HepG2 (cell line): ENCODE results near the gene ADGRL3. TPM values are rescaled to one million over a fixed set of nuclear protein-coding genes. Genes with fewer than 3 reads are reported as not detected.

Experiments
- ATAC-seq: fragments of 200-7000 bp; cut with Tn5 transposase; 3 replicates; pipeline ENCODE4 v1.9.1; 2020; ENCODE audit warnings: mild to moderate bottlenecking, moderate library complexity
- BruUV-seq: library from RNA; stranded (reverse); fragments of 400-500 nt; replicated peaks from 2 replicates; lab custom pipeline; 2021; lab: Mats Ljungman, UMichigan
- CTCF ChIA-PET: fragments of 300-600 bp; formaldehyde crosslinking; extraction: SDS; loops from one replicate; lab custom pipeline; 2021; ENCODE audit warnings: low total read pairs, inconsistent platforms, low intra/inter-chr PET ratio; lab: Yijun Ruan, JAX
- POLR2A ChIA-PET: fragments of 350-600 bp; sonication (Branson Sonifier 250); formaldehyde crosslinking; loops from one replicate; lab custom pipeline; 2020; ENCODE audit warnings: antibody characterized with exemption, inconsistent platforms; lab: Yijun Ruan, JAX
- DNase-seq: peaks from one replicate; pipeline ENCODE4 v3.0.0-alpha.2; 2015; ENCODE audit warnings: low spot score
- FAIRE-seq: peaks from 3 replicates; lab custom pipeline; 2011; peaks lifted over from hg19 to GRCh38; lab: Jason Lieb, UNC
- H2AFZ ChIP-seq: one replicate; pipeline ENCODE4 v1.6.1; 2011; ENCODE audit warnings: low read length, inconsistent platforms
- H3K27ac ChIP-seq: fragments of 300-600 bp; 3 replicates; pipeline ENCODE4 v1.8.0; 2011; ENCODE audit warnings: mixed run types, mild to moderate bottlenecking, mixed read lengths, low read length, inconsistent platforms; ENCODE audit not compliant: insufficient read depth; ENCODE audit errors: extremely low read length
- H3K27me3 ChIP-seq, 2 experiments: fragments of 200-600 bp in 1 of 2; 2 replicates in 1 of 2; 3 replicates in 1 of 2; pipeline versions ENCODE4 v1.6.0 to v1.8.0; 2011; ENCODE audit warnings: low read length in 2 of 2, mild to moderate bottlenecking in 2 of 2, moderate library complexity in 2 of 2, inconsistent platforms in 1 of 2; ENCODE audit not compliant: insufficient read depth in 2 of 2, control insufficient read depth in 1 of 2
- H3K36me3 ChIP-seq, 2 experiments: fragments of 200-600 bp in 1 of 2; replicated peaks in 1 of 2; 2 replicates in 1 of 2; 3 replicates in 1 of 2; pipeline versions ENCODE4 v1.5.1 to v1.8.0; 2011; ENCODE audit warnings: low read length in 2 of 2, inconsistent platforms in 1 of 2; ENCODE audit not compliant: insufficient read depth in 2 of 2, control insufficient read depth in 1 of 2
- H3K4me1 ChIP-seq: 2 replicates; pipeline ENCODE4 v1.5.1; 2012; ENCODE audit warnings: low read length, inconsistent platforms; ENCODE audit not compliant: insufficient read depth
- H3K4me2 ChIP-seq: 2 replicates; pipeline ENCODE4 v1.6.0; 2011; ENCODE audit warnings: low read depth, low read length, inconsistent platforms
- H3K4me3 ChIP-seq, 3 experiments: fragments of 200-600 bp in 1 of 3; sonication (generic), shearing (Covaris generic) in 1 of 3; replicated peaks in 1 of 3; 2 replicates each; pipeline ENCODE4 v1.5.1; 2011 to 2016; ENCODE audit warnings: low read length in 3 of 3, inconsistent platforms in 2 of 3, low read depth in 2 of 3, mild to moderate bottlenecking in 2 of 3, control low read depth in 1 of 3, mixed read lengths in 1 of 3; ENCODE audit not compliant: insufficient read depth in 1 of 3
- H3K79me2 ChIP-seq: one replicate; pipeline ENCODE4 v1.6.1; 2011; ENCODE audit warnings: low read length, inconsistent platforms; ENCODE audit not compliant: insufficient read depth
- H3K9ac ChIP-seq: 2 replicates; pipeline ENCODE4 v1.6.0; 2011; ENCODE audit warnings: mild to moderate bottlenecking, low read depth, low read length, inconsistent platforms; ENCODE audit not compliant: insufficient read depth
- H3K9me3 ChIP-seq: 2 replicates; pipeline ENCODE4 v1.5.1; 2012; ENCODE audit warnings: mild to moderate bottlenecking, low read length
- H4K20me1 ChIP-seq: 2 replicates; pipeline ENCODE4 v1.6.0; 2011; ENCODE audit warnings: inconsistent platforms, mild to moderate bottlenecking, low read length, moderate library complexity; ENCODE audit not compliant: insufficient read depth
- CBX1 ChIP-seq: IDR thresholded peaks from one replicate; pipeline ENCODE4 v1.6.1; 2016; ENCODE audit warnings: antibody characterized with exemption, low read depth
- LRRFIP1 ChIP-seq: sonication (generic); formaldehyde crosslinking; conservative IDR thresholded peaks from 2 replicates; pipeline ENCODE4 v1.4.0; 2020; ENCODE audit warnings: missing genetic modification reagents
- NFIB ChIP-seq: sonication (generic); formaldehyde crosslinking; IDR thresholded peaks from 2 replicates; pipeline ENCODE4 v1.9.0; 2021; ENCODE audit warnings: missing genetic modification reagents, mild to moderate bottlenecking, borderline replicate concordance
- ONECUT2 ChIP-seq: sonication (generic); formaldehyde crosslinking; IDR thresholded peaks from 2 replicates; pipeline ENCODE4 v1.4.0; 2020; ENCODE audit warnings: missing genetic modification reagents
- SOX5 ChIP-seq: IDR thresholded peaks from 2 replicates; pipeline ENCODE4 v1.6.1; 2016; ENCODE audit warnings: borderline replicate concordance
- STAT5B ChIP-seq: sonication (generic); formaldehyde crosslinking; IDR thresholded peaks from 2 replicates; pipeline ENCODE4 v1.4.0; 2020; ENCODE audit warnings: missing genetic modification reagents
- WGBS: methylation state at CpG from one replicate; pipeline ENCODE4 v1.1.6; 2017; ENCODE audit warnings: low lambda C conversion rate; 5-methylcytosine and 5-hydroxymethylcytosine counted together
- in situ Hi-C: cut with HindIII; loops from 2 replicates; pipeline ENCODE4 v1.10.0; 2017; ENCODE audit warnings: low pct_unique_long_range_greater_than_20kb; ENCODE audit not compliant: extremely low pct_ligation_motif_present
- intact Hi-C: fragments of 100-400 bp; cut with micrococcal nuclease; formaldehyde crosslinking; loops from one replicate; pipeline ENCODE4 v1.10.0; 2022; ENCODE audit not compliant: unreplicated experiment
- polyA plus RNA-seq, 8 experiments: library from polyadenylated mRNA; depleted of rRNA in 3 of 8; stranded (reverse) in 7 of 8; unstranded in 1 of 8; fragments of >200 nt; fragmentation: Illumina TruSeq in 4 of 8; extraction: Trizol in 4 of 8; gene quantifications; 2 replicates each; pipeline versions ENCODE4 v1.2.1 to v1.2.3, GENCODE V29; 2011 to 2016; ENCODE audit warnings: low read depth in 4 of 8, missing spikeins in 1 of 8, mixed read lengths in 1 of 8; ENCODE audit not compliant: insufficient read depth in 1 of 8
- total RNA-seq, 5 experiments: library from RNA; depleted of rRNA; stranded (reverse); fragments of >200 nt; fragmentation: Illumina TruSeq; extraction: Trizol; gene quantifications; 2 replicates each; pipeline ENCODE4 v1.2.3, GENCODE V29; 2016; ENCODE audit warnings: low read depth in 1 of 5

The ADGRL3 gene
- total and polyA plus RNA-seq, 2 of the 13 experiments (the other 11 are each of a cell fraction or from before 2014, with no cell fraction given): 0.04 to 0.05 TPM

- intact Hi-C loops: no loop called here
- no peak for ATAC-seq
- no peak overlapping the region for H3K4me3 ChIP-seq
Measured at GRCh38 chr4:61427818-61428495, 227.8 kb downstream of the ADGRL3 start.

More at GRCh38 chr4:61427818-61428495, 227.8 kb downstream of the ADGRL3 start:
- no peaks in the 10 kb centered on the region for H3K36me3 ChIP-seq
- H4K20me1 ChIP-seq: no peaks in the 10 kb centered on the region
- 28% methylated on average over 5 of the region's 12 CpGs for WGBS
- H3K4me1 ChIP-seq: no peaks in the 10 kb centered on the region
- POLR2A ChIA-PET: no interaction called here
- BruUV-seq: no TSS peak
- no peaks in the 10 kb centered on the region for H3K27me3 ChIP-seq
- FAIRE-seq: no peak
- H2AFZ ChIP-seq: no peak overlapping the region
- no peak for DNase-seq
- TF ChIP-seq LRRFIP1 (CRISPR knock-in tag): no peak
- no peak for TF ChIP-seq CBX1
- no peak for TF ChIP-seq STAT5B (CRISPR knock-in tag)
- no peak for TF ChIP-seq NFIB (CRISPR knock-in tag)
- TF ChIP-seq SOX5 (CRISPR knock-in tag): peak; percentile 25; the same call in 1 of the 2 replicates
- no peak for TF ChIP-seq ONECUT2 (CRISPR knock-in tag)
- TF ChIP-seq, all 625 proteins: peak for 1
- no peak overlapping the region for H3K27ac ChIP-seq
- H3K9ac ChIP-seq: no peak overlapping the region
- no peaks in the 10 kb centered on the region for H3K79me2 ChIP-seq
- no peak overlapping the region for H3K4me2 ChIP-seq
- H3K9me3 ChIP-seq: 0 out of 2 replicates have a peak, but pooled peaks cover 10% of the 10 kb centered on the region
- in situ Hi-C loops: no loop called here
- CTCF ChIA-PET: no interaction called here
